GM12874 (cell line): ENCODE data around the gene MAT1A.

Source experiments
- TF ChIP-seq, protein P1 (sequence below): IDR thresholded peaks from 2 replicates; pipeline ENCODE4 v1.5.1; 2011; ENCODE audit warnings: low read depth, mild to moderate bottlenecking, control low read depth, low read length, moderate library complexity; ENCODE audit not compliant: insufficient read depth

The MAT1A gene

DNA sequence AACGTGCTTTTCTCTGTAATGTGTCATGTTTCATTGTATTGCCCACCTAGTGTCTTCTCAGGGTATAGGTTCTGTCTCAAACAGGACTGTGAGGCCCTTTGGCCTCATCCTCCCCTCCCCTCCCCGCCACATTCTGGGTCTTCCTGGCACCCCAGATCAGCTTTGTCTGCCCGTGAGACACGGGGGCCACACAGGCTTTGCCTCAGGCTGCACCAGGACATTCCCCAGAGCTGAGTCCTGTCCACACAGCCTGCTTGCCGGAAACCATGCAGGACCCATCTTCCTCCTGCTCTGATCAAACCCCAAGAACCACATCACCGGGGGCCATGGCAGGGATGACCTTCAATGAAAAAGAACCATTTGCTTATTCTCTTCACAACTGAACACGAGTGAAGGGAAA, 18.6 kb downstream of the MAT1A start:
- TF ChIP-seq, protein P1, sequence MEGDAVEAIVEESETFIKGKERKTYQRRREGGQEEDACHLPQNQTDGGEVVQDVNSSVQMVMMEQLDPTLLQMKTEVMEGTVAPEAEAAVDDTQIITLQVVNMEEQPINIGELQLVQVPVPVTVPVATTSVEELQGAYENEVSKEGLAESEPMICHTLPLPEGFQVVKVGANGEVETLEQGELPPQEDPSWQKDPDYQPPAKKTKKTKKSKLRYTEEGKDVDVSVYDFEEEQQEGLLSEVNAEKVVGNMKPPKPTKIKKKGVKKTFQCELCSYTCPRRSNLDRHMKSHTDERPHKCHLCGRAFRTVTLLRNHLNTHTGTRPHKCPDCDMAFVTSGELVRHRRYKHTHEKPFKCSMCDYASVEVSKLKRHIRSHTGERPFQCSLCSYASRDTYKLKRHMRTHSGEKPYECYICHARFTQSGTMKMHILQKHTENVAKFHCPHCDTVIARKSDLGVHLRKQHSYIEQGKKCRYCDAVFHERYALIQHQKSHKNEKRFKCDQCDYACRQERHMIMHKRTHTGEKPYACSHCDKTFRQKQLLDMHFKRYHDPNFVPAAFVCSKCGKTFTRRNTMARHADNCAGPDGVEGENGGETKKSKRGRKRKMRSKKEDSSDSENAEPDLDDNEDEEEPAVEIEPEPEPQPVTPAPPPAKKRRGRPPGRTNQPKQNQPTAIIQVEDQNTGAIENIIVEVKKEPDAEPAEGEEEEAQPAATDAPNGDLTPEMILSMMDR = no peak

DNA sequence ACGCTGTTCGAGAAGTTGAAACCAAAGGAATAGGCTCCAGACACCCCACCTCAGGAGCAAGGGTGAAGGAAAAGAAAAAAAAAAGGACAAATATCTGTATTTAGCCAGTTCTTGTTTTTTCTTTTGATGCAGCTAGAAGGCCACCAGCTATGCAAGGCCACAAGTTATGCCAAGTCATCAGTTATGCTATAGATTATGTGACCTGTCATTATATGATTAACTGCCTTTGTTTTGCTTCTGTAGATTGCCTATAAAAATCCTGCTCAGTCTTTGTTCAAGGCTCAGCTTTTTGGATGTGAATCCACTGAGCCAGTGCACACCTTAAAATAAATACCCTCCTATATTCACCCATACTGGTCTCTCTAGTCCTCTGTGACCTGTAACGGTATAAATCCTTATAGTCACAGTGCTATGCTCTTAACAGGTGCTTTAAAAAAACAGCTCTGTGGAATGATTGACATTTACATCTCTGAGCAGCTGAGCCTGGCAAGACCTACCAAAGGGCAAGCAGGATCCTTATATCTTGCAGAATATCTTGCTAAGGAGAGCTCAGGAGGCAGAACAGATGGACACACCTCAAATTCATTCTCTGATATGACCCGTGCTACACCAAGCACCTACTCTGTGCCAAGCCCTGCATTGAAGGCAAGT, 20.4 kb downstream of the MAT1A start:
- TF ChIP-seq, protein P1 = no peak

DNA sequence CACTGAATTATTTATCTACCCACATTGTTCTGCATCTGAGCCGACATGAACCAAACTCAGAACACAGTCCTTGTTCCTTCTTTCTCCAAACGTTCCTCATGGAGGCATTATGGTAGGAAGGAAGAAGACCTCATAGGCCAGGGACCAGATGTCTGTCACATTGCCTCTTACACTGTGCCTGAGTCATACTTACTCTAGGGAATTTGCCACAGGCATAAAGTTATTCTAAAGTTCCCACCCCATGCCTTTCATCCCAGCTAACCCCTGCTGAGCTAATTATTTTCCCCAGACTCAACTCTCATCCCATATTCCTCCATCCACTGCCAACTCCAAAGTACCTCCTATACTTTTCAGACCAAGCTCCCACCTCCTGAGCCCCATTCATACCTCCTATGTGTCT, 21.2 kb downstream of the MAT1A start:
- TF ChIP-seq, protein P1 = no peak

DNA sequence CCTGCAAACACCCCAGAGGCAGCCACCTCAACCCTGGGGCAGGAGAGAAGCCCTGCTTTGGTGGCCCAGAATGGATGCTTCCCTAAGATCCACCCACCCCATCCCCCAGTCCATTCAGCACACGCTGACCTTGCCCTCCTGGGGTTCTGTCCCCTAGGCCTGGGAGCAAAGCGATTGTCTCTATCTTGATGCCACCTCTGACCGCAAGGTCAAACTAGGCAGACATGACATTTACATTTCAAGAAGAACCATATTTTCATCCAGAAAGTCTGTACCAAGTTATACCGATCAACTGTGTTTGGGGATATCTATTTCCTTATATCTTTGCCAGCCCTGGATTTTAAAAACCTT, 23.0 kb downstream of the MAT1A start:
- TF ChIP-seq, protein P1 = no peak

DNA sequence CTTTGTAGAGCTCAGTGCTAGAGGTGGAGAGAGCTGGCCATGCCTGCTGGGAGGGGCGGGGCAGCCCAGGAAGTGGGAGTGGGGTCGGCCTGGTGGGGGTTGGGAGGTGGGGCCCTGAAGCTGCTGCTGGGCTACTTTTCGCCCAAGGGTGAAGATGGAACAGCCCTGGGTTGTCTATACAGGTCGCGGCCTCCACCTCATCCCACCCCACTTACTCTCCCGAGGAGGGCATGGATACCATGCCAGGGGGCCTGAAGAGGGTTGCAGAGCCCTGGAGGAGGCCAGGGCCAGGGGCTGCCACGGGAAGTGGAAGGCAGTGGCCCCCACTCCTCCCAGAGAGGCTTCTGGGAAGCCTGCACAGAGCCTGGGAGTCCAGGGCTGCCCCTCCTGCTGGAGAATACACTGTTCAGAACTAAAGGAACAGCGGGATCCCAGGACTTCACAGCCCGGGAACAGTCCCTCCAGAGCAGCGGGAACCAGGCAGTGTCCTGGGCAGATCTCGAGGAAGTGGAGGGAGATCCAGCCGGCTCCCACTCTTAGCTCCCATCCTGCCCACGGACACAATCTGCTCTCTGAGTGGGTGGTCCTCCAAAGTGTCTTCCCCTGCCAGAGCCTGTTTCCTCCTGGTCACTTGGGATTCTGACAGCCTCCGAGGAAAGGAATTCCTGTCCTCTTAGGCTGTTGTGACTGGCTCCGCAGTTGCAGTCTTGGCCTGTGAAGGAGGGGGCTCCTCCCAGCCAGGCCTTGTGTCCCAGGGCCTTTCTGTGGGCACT, 23.5 kb downstream of the MAT1A start:
- TF ChIP-seq, protein P1 = no peak

DNA sequence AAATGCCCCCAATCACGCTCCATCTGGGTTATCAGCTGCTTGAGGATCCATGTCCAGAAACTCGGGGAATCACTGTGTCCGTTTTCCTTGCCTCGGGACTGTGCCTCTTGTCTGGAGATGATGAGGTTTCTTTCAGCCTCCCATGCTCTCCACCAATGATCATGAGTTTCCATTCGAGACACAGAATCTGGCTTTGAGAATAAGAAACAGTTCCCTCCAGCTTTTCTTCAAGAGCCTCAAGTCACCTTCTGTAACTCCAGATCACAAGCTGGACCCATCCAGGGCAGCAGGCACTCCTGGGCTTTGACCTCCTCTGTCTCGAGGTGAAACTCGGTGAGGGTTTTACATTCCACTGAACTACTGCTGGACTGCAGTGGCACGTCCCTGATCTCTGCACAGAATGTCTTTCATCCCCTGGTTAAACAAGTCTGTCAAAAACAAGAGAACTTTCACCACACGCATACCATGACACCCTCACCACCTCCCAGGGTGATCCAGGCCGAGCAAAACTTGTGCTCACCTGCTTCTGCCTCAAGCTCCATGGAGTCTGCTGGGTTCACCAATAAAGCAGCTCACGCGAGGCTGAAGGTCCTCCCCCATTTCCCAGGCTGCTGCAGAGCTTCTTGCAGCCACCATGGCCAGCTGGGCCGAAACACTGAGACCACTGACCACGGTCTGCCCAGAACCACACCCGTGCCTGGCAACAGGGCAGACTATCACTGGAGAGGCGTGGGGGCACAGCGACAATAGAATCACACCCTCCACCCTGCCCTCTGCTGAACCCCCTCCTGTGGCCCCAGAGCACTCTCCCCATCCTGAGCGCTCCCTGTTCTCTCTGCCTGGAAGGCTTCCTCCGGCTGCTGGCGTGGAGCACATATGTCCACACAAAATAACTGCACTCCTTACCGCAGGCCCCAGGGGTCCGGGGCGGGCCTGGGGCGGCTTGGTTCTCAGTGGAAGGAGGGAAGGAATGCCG, 25.1 kb downstream of the MAT1A start:
- TF ChIP-seq, protein P1 = no peak
